Measurements from ENCODE around the gene TXNDC2.

The TXNDC2 gene

GRCh38 chr18:9913526-9914333 lies 28.0 kb downstream of the TXNDC2 start, which contains the start of gene VAPA:
VAPA (plus strand) TSS chr18:9914016; CDS start chr18:9914257, 241 bp downstream.
- Mint-ChIP-seq H3K4me3 (peak within 1 kb of the TSS; percentile 93), H3K36me3 (ENCODE audit: low read depth) (no peaks in the 10 kb centered on the region), H3K27ac (peak within 1 kb of the TSS; percentile 72), H3K9me3 (no peaks in the 10 kb centered on the region), H3K4me1 (peaks cover 23% of the 10 kb centered on the region), H3K27me3 (ENCODE audit: low read depth, poor library complexity) (peaks cover 8% of the 10 kb centered on the region)
- peak; percentile 92 for DNase-seq
- no peak for TF ChIP-seq CTCF (IDR thresholded peaks at IDR 0.05)

- Mint-ChIP-seq H3K9me3 (no peaks in the 10 kb centered on the region), H3K27ac (no peak overlapping the region), H3K4me1 (peaks cover 23% of the 10 kb centered on the region), H3K36me3 (ENCODE audit: low read depth) (no peaks in the 10 kb centered on the region), H3K27me3 (ENCODE audit: low read depth, poor library complexity) (peaks cover 4% of the 10 kb centered on the region), H3K4me3 (peak overlapping the region; percentile 88)
- TF ChIP-seq CTCF (IDR thresholded peaks at IDR 0.05), result no peak
- no peak for DNase-seq
Measured at GRCh38 chr18:9914334-9914583, 28.5 kb downstream of the TXNDC2 start.

- Mint-ChIP-seq H3K9me3 (no peaks in the 10 kb centered on the region), H3K36me3 (ENCODE audit: low read depth) (no peaks in the 10 kb centered on the region), H3K27me3 (ENCODE audit: low read depth, poor library complexity) (peaks cover 4% of the 10 kb centered on the region), H3K4me3 (peak overlapping the region; percentile 93), H3K27ac (peak overlapping the region; percentile 64), H3K4me1 (peaks cover 23% of the 10 kb centered on the region)
- DNase-seq, result peak; percentile 63
- no peak for TF ChIP-seq CTCF (IDR thresholded peaks at IDR 0.05)
Measured at GRCh38 chr18:9914584-9915290, 29.0 kb downstream of the TXNDC2 start.

GRCh38 chr18:9915291-9916076 lies 29.7 kb downstream of the TXNDC2 start:
- Mint-ChIP-seq H3K27ac (peak overlapping the region; percentile 64), H3K4me1 (peaks cover 23% of the 10 kb centered on the region), H3K9me3 (no peaks in the 10 kb centered on the region), H3K27me3 (ENCODE audit: low read depth, poor library complexity) (peaks cover 2% of the 10 kb centered on the region), H3K4me3 (peak overlapping the region; percentile 93), H3K36me3 (ENCODE audit: low read depth) (no peaks in the 10 kb centered on the region)
- TF ChIP-seq CTCF (IDR thresholded peaks at IDR 0.05), result no peak
- DNase-seq, result no peak

DNA sequence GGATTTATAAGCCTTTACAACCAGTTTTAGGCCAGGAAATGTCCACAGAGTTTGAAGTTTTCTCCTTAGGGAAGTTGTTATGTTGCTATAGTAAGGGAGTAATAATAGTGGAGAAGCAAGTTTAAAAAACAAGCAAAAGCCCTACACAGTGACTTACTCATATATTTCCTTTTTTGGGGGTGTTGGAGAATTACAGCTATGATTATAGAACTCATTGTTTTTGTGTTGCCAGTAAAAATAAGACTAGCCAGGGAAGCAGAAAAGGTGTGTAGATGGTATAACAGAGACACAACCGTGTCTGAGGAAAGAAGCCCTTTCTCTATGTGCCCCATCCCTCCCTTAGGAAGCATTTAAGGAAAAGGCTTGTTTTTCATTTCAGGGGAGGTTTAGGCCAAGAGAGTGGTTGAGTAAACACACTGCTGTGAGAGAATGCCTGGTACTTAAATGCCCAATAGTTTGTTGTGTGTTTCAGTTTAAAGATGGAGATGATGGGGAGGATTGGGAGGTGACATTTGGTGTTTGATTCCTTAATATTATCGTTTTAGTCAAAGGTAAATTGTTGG lies 30.4 kb downstream of the TXNDC2 start:
- TF ChIP-seq CTCF (IDR thresholded peaks at IDR 0.05), result no peak
- no peaks in the 10 kb centered on the region for H3K36me3 Mint-ChIP-seq (ENCODE audit: low read depth)
- no peak for DNase-seq
- no peaks in the 10 kb centered on the region for H3K9me3 Mint-ChIP-seq
- no peaks in the 10 kb centered on the region for H3K27me3 Mint-ChIP-seq (ENCODE audit: low read depth, poor library complexity)
- peaks cover 23% of the 10 kb centered on the region for H3K4me1 Mint-ChIP-seq
- H3K27ac Mint-ChIP-seq, result peak overlapping the region; percentile 37
- peak overlapping the region; percentile 93 for H3K4me3 Mint-ChIP-seq
